NB4 (cell line): Measurements from ENCODE around the gene FAM3B.

Experiments
- DNase-seq: peaks from one replicate; pipeline ENCODE4 v3.0.0; 2010; ENCODE audit warnings: low read depth
- H3K4me3 ChIP-seq: one replicate; pipeline ENCODE4 v1.5.1; 2011; ENCODE audit warnings: mild to moderate bottlenecking, low read depth, low read length, moderate library complexity
- MYC ChIP-seq: IDR thresholded peaks from 2 replicates; pipeline ENCODE4 v1.6.1; 2011; ENCODE audit warnings: low read depth, low read length
- POLR2A ChIP-seq: IDR thresholded peaks from 2 replicates; pipeline ENCODE4 v1.6.1; 2011; ENCODE audit warnings: mild to moderate bottlenecking; ENCODE audit not compliant: insufficient read length; ENCODE audit errors: extremely low read depth
- TF ChIP-seq, protein P1 (sequence below): IDR thresholded peaks from one replicate; pipeline ENCODE4 v1.5.1; 2012; ENCODE audit warnings: low read depth, low read length
- TF ChIP-seq, protein P2 (sequence below): IDR thresholded peaks from 2 replicates; pipeline ENCODE4 v1.6.1; 2011; ENCODE audit warnings: low read depth, low read length

Gene FAM3B

DNA sequence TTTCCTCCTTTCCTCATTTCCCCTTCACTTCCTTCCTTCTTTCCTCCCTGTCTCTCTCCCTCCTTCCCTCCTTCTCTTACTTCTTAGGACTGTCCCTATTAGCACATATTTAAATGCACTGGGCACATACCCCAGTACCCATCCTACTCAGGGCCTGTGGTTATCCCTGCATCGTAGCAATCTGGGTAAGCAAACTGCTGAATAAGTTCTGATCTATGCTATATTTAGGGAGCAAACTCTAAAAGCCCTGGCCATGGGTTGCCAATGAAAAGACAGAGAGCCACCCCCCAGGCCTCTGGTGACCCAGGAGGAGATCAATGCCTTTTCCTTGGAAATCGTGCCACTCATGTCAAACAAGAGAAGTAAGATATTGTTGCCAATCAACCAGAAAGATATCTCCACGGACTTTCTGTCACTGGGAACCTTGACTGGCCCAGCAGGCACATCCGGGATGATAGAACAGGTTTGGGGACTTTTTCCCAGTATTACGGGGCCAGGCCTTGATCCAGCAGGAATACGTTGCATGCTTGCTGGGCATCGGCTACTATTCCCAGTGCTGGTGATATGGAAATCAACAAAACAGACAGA, 5.4 kb downstream of the FAM3B start:
- H3K4me3 ChIP-seq: no peak overlapping the region
- TF ChIP-seq, protein P1, sequence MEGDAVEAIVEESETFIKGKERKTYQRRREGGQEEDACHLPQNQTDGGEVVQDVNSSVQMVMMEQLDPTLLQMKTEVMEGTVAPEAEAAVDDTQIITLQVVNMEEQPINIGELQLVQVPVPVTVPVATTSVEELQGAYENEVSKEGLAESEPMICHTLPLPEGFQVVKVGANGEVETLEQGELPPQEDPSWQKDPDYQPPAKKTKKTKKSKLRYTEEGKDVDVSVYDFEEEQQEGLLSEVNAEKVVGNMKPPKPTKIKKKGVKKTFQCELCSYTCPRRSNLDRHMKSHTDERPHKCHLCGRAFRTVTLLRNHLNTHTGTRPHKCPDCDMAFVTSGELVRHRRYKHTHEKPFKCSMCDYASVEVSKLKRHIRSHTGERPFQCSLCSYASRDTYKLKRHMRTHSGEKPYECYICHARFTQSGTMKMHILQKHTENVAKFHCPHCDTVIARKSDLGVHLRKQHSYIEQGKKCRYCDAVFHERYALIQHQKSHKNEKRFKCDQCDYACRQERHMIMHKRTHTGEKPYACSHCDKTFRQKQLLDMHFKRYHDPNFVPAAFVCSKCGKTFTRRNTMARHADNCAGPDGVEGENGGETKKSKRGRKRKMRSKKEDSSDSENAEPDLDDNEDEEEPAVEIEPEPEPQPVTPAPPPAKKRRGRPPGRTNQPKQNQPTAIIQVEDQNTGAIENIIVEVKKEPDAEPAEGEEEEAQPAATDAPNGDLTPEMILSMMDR: no peak
- TF ChIP-seq MYC (no peak), POLR2A (no peak)
- TF ChIP-seq, protein P2, sequence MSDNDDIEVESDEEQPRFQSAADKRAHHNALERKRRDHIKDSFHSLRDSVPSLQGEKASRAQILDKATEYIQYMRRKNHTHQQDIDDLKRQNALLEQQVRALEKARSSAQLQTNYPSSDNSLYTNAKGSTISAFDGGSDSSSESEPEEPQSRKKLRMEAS: no peak
- DNase-seq: no peak

DNA sequence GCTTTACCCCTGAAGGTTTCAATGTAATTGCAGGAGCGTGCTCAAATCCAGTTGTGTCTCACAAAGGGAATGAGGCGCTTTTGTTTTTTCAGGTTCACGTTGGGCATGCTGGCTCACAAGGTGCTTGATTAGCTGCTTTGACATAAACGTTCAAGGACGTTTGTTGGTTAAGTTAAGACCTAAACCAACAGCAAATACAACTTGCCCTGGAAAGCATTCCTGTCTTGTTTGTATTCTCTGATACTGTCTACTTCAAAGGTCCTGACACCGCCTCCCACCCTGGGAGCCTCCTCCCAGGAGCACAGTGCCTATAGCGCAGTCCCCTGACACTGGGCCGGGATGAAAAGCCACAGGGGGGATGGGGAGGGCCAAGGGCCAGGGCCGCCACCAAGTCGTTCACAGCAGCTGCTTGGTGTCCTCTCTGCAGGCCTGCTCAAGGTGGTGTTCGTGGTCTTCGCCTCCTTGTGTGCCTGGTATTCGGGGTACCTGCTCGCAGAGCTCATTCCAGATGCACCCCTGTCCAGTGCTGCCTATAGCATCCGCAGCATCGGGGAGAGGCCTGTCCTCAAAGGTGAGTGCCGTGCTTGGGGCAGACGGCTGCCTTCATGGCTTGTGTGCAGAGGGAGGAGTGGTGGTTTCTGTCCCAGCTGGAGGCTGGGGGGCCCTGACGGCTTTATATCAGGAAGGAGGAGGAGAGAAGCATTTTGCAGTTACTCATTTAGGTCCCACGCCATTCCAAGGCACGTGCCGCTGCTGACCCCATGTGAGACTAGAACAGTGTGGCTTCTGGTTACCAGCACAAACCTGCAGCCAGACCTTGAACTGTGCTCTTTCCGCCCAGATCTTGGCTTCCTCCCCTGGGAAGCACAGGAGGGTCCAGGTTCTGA, 6.1 kb downstream of the FAM3B start:
- no peak overlapping the region for H3K4me3 ChIP-seq
- DNase-seq: no peak
- TF ChIP-seq, protein P1: no peak
- TF ChIP-seq, protein P2: no peak
- TF ChIP-seq MYC (no peak), POLR2A (no peak)

DNA sequence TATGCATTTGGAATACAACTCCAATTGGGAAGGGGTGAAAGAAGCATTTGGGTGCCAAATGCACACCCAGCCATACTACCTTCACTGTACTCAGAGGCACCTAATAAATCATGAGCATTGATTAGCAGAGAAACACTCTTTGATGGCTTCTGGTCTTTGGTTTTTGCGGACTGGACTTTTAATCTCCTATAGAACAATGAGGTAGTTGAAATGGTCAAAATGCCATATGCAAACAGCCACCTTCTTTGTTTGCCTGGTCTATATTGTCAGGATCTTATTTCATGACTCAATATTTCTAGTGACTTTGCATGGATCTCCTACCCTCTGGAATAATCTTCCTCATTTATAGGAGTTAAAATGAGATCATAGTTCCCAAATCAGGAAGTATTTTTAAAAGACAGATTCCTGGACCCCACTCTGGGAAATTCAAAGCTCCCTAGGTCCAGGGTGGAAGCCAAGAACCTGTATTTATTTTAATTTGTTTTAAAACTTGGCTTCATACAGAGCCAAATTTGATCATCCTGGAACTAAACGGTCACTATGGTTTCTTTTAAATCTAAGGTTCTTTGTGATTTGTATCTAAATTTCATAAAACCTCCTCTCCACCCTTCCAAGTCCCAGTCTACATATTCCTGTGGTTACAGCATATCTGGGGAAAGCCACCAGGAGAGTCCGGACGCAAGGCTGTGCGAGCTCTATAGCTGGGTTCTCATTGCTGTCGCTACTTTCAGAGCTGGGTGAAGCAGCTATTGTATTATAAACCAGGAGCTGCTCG, 8.7 kb downstream of the FAM3B start:
- DNase-seq: no peak
- H3K4me3 ChIP-seq: no peak overlapping the region
- TF ChIP-seq MYC (no peak), POLR2A (no peak)
- TF ChIP-seq, protein P2: no peak
- TF ChIP-seq, protein P1: no peak

DNA sequence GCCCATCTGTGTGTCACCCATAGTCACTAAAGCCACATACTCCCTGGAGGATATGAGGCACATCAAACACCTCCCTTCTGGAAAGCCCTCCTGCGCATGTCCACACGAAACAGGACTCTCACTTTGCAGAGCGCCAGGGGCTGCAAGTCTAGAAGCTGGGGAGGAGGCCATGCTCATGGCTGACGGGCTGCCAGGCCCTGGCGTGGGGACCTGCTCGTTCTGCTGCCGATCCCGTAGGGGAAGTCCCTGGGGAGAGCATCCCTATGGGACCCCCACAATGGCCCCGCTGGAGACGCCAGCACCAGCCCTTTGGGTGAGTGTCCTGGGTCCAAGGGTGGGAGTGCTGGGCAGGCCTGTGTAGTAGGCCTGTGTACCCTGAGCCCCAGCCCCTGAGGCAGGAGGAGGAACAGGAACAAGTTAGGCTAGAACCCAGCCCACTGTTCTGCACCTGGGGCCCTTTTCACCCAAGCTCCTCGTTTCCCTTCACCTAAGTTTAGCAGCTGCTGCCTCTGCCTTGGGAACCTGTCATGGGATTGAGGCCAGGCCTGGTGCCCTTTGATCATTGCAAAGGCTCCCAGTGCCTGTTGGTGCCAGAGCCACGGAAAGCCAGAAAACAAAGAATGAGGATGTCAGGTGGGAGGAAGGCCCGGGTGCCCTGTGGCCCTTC, 9.9 kb downstream of the FAM3B start:
- TF ChIP-seq, protein P1: no peak
- TF ChIP-seq, protein P2: no peak
- no peak for TF ChIP-seq MYC
- no peak for TF ChIP-seq POLR2A
- H3K4me3 ChIP-seq: no peak overlapping the region
- peak; percentile 12 for DNase-seq

DNA sequence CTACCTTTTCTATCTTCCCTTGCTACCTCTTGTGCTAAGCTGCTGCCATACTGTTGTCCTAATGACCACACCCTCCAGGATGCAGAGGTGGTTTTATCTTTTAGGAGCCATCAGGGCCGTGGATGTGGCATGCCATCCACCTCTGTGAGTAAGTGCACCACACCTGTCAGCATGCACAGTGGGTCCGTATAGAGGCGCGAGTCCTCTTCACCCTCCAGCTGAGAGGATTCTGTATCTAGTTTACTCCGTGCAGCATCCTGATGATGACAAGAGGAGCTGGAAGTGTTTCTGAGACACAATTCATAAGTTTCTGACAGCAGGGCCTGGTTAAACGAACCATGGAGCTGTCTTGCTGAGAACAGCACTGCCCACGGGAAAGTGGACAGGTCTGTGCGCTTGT, 11.2 kb downstream of the FAM3B start:
- DNase-seq: no peak

More for the DNA sequence above, 11.2 kb downstream of the FAM3B start:
- H3K4me3 ChIP-seq: no peak overlapping the region
- TF ChIP-seq POLR2A: no peak
- TF ChIP-seq, protein P1: no peak
- TF ChIP-seq, protein P2: no peak
- no peak for TF ChIP-seq MYC
